IMR-90 (cell line): ENCODE data around the gene ACOT12. TPM values are rescaled to one million over a fixed set of nuclear protein-coding genes. Genes with fewer than 3 reads are reported as not detected.

Experiments
- ATAC-seq: fragments of 200-7000 bp; cut with Tn5 transposase; 2 replicates; pipeline ENCODE4 v1.9.1; 2020; ENCODE audit warnings: low read depth, mild to moderate bottlenecking, moderate library complexity
- BruUV-seq: library from RNA; stranded (reverse); fragments of 400-500 nt; replicated peaks from 2 replicates; lab custom pipeline; 2021; lab: Mats Ljungman, UMichigan
- CTCF ChIA-PET: fragments of 300-600 bp; formaldehyde crosslinking; extraction: SDS; loops from one replicate; lab custom pipeline; 2021; ENCODE audit warnings: antibody characterized with exemption; lab: Yijun Ruan, JAX
- POLR2A ChIA-PET: fragments of 300-600 bp; sonication (Branson Sonifier 250); formaldehyde crosslinking; loops from one replicate; lab custom pipeline; 2022; ENCODE audit warnings: antibody characterized with exemption; ENCODE audit not compliant: unreplicated experiment; lab: Charles Lee
- DNase-seq: peaks from one replicate; pipeline ENCODE4 v3.0.0; 2013
- H2AFZ ChIP-seq: replicated peaks from 2 replicates; pipeline ENCODE3; 2013; ENCODE audit warnings: low read length, mild to moderate bottlenecking; ENCODE audit not compliant: poor library complexity
- H2AK5ac ChIP-seq: 2 replicates; pipeline ENCODE4 v1.6.1; 2013; ENCODE audit warnings: low read depth, low read length, inconsistent platforms
- H2AK9ac ChIP-seq: replicated peaks from 2 replicates; pipeline ENCODE3; 2013; ENCODE audit warnings: mild to moderate bottlenecking, low read depth, low read length, moderate library complexity; ENCODE audit not compliant: poor library complexity
- H2BK120ac ChIP-seq: 2 replicates; pipeline ENCODE4 v1.6.1; 2013; ENCODE audit warnings: low read depth, low read length, inconsistent platforms
- H2BK15ac ChIP-seq: 3 replicates; pipeline ENCODE4 v1.6.1; 2013; ENCODE audit warnings: low read depth, low read length, inconsistent platforms
- H2BK20ac ChIP-seq: 2 replicates; pipeline ENCODE4 v1.6.1; 2013; ENCODE audit warnings: low read depth, mild to moderate bottlenecking, inconsistent platforms, low read length, moderate library complexity
- H2BK5ac ChIP-seq: 2 replicates; pipeline ENCODE4 v1.6.1; 2013; ENCODE audit warnings: mild to moderate bottlenecking, low read depth, low read length, inconsistent platforms; ENCODE audit not compliant: poor library complexity, severe bottlenecking
- H3K14ac ChIP-seq: replicated peaks from 2 replicates; pipeline ENCODE4 v1.6.1; 2013; ENCODE audit warnings: low read depth, low read length, inconsistent platforms
- H3K18ac ChIP-seq: 2 replicates; pipeline ENCODE4 v1.6.1; 2013; ENCODE audit warnings: low read depth, low read length, control low read depth
- H3K23ac ChIP-seq: 2 replicates; pipeline ENCODE4 v1.6.1; 2013; ENCODE audit warnings: low read depth, low read length, inconsistent platforms
- H3K27ac ChIP-seq: 2 replicates; pipeline ENCODE4 v1.5.1; 2013; ENCODE audit warnings: mild to moderate bottlenecking, control low read depth, low read length; ENCODE audit not compliant: insufficient read depth
- H3K27me3 ChIP-seq: 2 replicates; pipeline ENCODE4 v1.6.1; 2013; ENCODE audit warnings: low read length; ENCODE audit not compliant: control insufficient read depth, insufficient read depth
- H3K36me3 ChIP-seq: 2 replicates; pipeline ENCODE4 v1.6.1; 2013; ENCODE audit warnings: low read length, mixed read lengths; ENCODE audit not compliant: control insufficient read depth, insufficient read depth
- H3K4ac ChIP-seq: 2 replicates; pipeline ENCODE4 v1.6.1; 2013; ENCODE audit warnings: low read depth, low read length, inconsistent platforms
- H3K4me1 ChIP-seq: 2 replicates; pipeline ENCODE4 v1.6.1; 2013; ENCODE audit warnings: low read length, mixed read lengths; ENCODE audit not compliant: control insufficient read depth, insufficient read depth
- H3K4me2 ChIP-seq: 2 replicates; pipeline ENCODE4 v1.6.1; 2013; ENCODE audit warnings: low read depth, mild to moderate bottlenecking, control low read depth, low read length, moderate library complexity
- H3K4me3 ChIP-seq: 2 replicates; pipeline ENCODE4 v1.5.1; 2013; ENCODE audit warnings: low read depth, mild to moderate bottlenecking, control low read depth, low read length, moderate library complexity; ENCODE audit not compliant: insufficient read depth
- H3K56ac ChIP-seq: 2 replicates; pipeline ENCODE4 v1.6.1; 2013; ENCODE audit warnings: low read length, inconsistent platforms; ENCODE audit not compliant: insufficient read depth; ENCODE audit errors: extremely low read depth
- H3K79me1 ChIP-seq, 2 experiments: 2 replicates each; pipeline ENCODE4 v1.6.1; 2013; ENCODE audit warnings: low read length in 2 of 2, inconsistent platforms in 1 of 2, low read depth in 1 of 2
- H3K9ac ChIP-seq: 2 replicates; pipeline ENCODE4 v1.6.1; 2013; ENCODE audit warnings: low read depth, low read length, control low read depth
- H3K9me1 ChIP-seq: 2 replicates; pipeline ENCODE4 v1.6.1; 2013; ENCODE audit warnings: low read length, inconsistent platforms; ENCODE audit not compliant: insufficient read depth
- H3K9me3 ChIP-seq: 2 replicates; pipeline ENCODE4 v1.6.1; 2013; ENCODE audit warnings: low read length; ENCODE audit not compliant: control insufficient read depth, insufficient read depth
- H4K20me1 ChIP-seq: 2 replicates; pipeline ENCODE4 v1.6.1; 2013; ENCODE audit warnings: low read length, inconsistent platforms; ENCODE audit not compliant: insufficient read depth
- H4K5ac ChIP-seq: 2 replicates; pipeline ENCODE4 v1.6.1; 2013; ENCODE audit warnings: mild to moderate bottlenecking, low read depth, low read length, control low read depth
- H4K8ac ChIP-seq, 2 experiments: 2 replicates each; pipeline ENCODE4 v1.6.1; 2013; ENCODE audit warnings: low read depth in 2 of 2, low read length in 2 of 2, control low read depth in 1 of 2, inconsistent platforms in 1 of 2
- H4K91ac ChIP-seq: 2 replicates; pipeline ENCODE4 v1.6.1; 2013; ENCODE audit warnings: low read depth, low read length, inconsistent platforms; ENCODE audit not compliant: insufficient read depth
- CHD1 ChIP-seq: IDR thresholded peaks from 2 replicates; pipeline ENCODE4 v1.6.1; 2012; ENCODE audit warnings: low read depth, low read length, improper control_type of control experiment
- CTCF ChIP-seq: conservative IDR thresholded peaks from 2 replicates; pipeline ENCODE4 v1.5.1; 2012; ENCODE audit warnings: mild to moderate bottlenecking, low read depth, low read length, improper control_type of control experiment
- MAZ ChIP-seq: IDR thresholded peaks from 2 replicates; pipeline ENCODE4 v1.6.1; 2012; ENCODE audit warnings: low read depth, mild to moderate bottlenecking, low read length, improper control_type of control experiment, moderate library complexity, borderline replicate concordance
- MXI1 ChIP-seq: IDR thresholded peaks from 2 replicates; pipeline ENCODE4 v1.6.1; 2012; ENCODE audit warnings: low read depth, mild to moderate bottlenecking, low read length, moderate library complexity, borderline replicate concordance
- POLR2A ChIP-seq: IDR thresholded peaks from 2 replicates; pipeline ENCODE4 v1.6.1; 2012; ENCODE audit warnings: mild to moderate bottlenecking, low read depth, low read length
- SMC3 ChIP-seq: fragments of 150-350 bp; IDR thresholded peaks from 2 replicates; pipeline ENCODE4 v1.6.1; 2016; ENCODE audit warnings: low read depth, mild to moderate bottlenecking, antibody characterized with exemption, low read length, moderate library complexity
- WGBS, 2 experiments: methylation state at CpG; one replicate each; pipeline versions ENCODE4 v1.1.5 to v1.1.7; 2013; ENCODE audit warnings: missing lambda C conversion rate in 2 of 2; ENCODE audit not compliant: insufficient read length in 1 of 2; ENCODE audit errors: extremely low coverage in 2 of 2; 5-methylcytosine and 5-hydroxymethylcytosine counted together
- dilution Hi-C: fragments of 300-500 bp; cut with HindIII; formaldehyde crosslinking; loops from one replicate; pipeline ENCODE4 v1.14.3; 2018; ENCODE audit warnings: low sequenced_read_pairs; ENCODE audit not compliant: unreplicated experiment
- in situ Hi-C: fragments of 300-500 bp; cut with MboI; formaldehyde crosslinking; loops from 3 replicates; pipeline ENCODE4 v1.14.3; 2019; ENCODE audit warnings: low sequenced_read_pairs, inconsistent platforms, mixed read lengths
- intact Hi-C: fragments of 100-400 bp; cut with micrococcal nuclease; formaldehyde crosslinking; loops from 2 replicates; pipeline ENCODE4 v1.10.0; 2022
- polyA plus RNA-seq, 3 experiments: library from polyadenylated mRNA; depleted of rRNA; stranded (reverse); fragments of >200 nt; gene quantifications; 2 replicates each; pipeline ENCODE4 v1.2.3, GENCODE V29; 2012; ENCODE audit warnings: low replicate concordance in 1 of 3
- total RNA-seq: library from RNA; depleted of rRNA; stranded (reverse); fragments of >200 nt; gene quantifications from 2 replicates; pipeline ENCODE4 v1.2.3, GENCODE V29; 2012

The ACOT12 gene
- total and polyA plus RNA-seq, 2 of the 4 experiments (the other 2 are of a cell fraction): not detected

DNA sequence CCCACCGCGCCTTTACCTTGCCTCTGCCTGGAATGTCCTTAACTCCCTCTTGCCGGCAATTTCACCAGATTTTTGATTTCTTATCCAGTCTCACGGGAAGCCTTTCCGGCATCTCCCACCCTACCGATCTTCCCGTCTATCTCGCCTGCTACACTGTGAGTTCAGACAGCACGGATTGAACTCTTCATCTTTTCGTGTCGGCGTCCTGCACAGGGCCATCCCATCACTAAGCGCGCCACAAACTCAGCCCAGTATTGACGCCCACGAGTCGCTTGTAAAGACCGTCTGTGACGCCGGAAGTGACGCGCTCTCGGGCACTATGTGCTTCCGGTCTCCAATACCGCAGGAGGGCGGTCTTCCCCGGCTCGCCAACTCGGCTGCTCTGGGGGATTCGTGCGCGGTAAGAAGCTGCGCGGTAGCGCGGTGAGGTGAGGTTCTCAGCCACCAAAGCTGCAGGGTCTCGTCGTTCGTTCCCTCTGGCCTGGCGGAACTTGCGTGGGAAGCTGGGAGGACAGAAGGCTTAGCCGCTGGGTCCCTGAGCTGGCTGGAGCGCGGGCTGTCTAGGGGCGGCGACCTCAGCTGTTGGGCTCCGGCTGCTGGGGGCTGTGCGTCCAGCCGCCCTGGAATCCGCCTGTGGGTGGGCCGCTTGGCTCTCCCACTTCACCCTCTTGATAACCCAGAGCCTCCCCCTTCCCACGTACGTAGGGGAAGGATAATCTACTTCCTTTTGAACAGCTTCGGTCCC is 92.5 kb downstream of the ACOT12 start, which contains the start of gene ZCCHC9:
ZCCHC9 (plus strand) TSS at position 317 of the 745 bp plus-strand sequence. CDS start 3,171 bp downstream, outside the sequence.
- H3K4ac ChIP-seq: peak within 1 kb of the TSS; percentile 98
- H3K79me1 ChIP-seq: peaks cover 14 to 58% of the 10 kb centered on the region in 2 experiments
- peaks cover 2% of the 10 kb centered on the region for H3K36me3 ChIP-seq
- H2AK9ac ChIP-seq: peak within 1 kb of the TSS; percentile 98
- 0% methylated on average over 23 of the region's 54 CpGs; no CpG with 5 or more reads in 1 of the 2 experiments for WGBS, 2 experiments
- peak within 1 kb of the TSS; percentile 95 for H3K9ac ChIP-seq
- ATAC-seq (peak; percentile 87), DNase-seq (peak; percentile 96)
- H3K18ac ChIP-seq: peak within 1 kb of the TSS; percentile 78
- H3K9me1 ChIP-seq: peaks cover 3% of the 10 kb centered on the region; the same call in 1 of the 2 replicates
- H2BK20ac ChIP-seq: peak within 1 kb of the TSS; percentile 78; the same call in 1 of the 2 replicates
- intact Hi-C loops (loop anchor here (1.0 to 10.0 kb wide), 5 partner anchors 119 to 866 kb away; partner anchors contain the start of gene SSBP2), dilution Hi-C loops (no loop called here), in situ Hi-C loops (no loop called here)
- TF ChIP-seq MXI1 (0 out of 2 replicates have a peak, but pooled peaks have one; percentile 51), CTCF (peak; percentile 35), MAZ (peak; percentile 28; the same call in 1 of the 2 replicates), CHD1 (no peak), SMC3 (no peak), POLR2A (peak; percentile 94)
- H2BK5ac ChIP-seq: peak within 1 kb of the TSS; percentile 98
- H3K14ac ChIP-seq: peak within 1 kb of the TSS; percentile 99
- peak within 1 kb of the TSS; percentile 61 for H3K4me3 ChIP-seq
- peak within 1 kb of the TSS; percentile 99 for H2AFZ ChIP-seq
- peak within 1 kb of the TSS; percentile 99 for H3K23ac ChIP-seq
- H4K5ac ChIP-seq: peak within 1 kb of the TSS; percentile 93
- H4K20me1 ChIP-seq: no peaks in the 10 kb centered on the region
- peak within 1 kb of the TSS; percentile 66 to 100 for H4K8ac ChIP-seq
- no TSS peak for BruUV-seq
- H4K91ac ChIP-seq: peak within 1 kb of the TSS; percentile 94
- peaks cover 4% of the 10 kb centered on the region for H3K4me1 ChIP-seq
- peak within 1 kb of the TSS; percentile 94 for H2BK120ac ChIP-seq
- CTCF ChIA-PET: no interaction called here
- H3K4me2 ChIP-seq: peak within 1 kb of the TSS; percentile 77
- peak within 1 kb of the TSS; percentile 82 for H2AK5ac ChIP-seq
- POLR2A ChIA-PET: interaction anchor here (0.7 kb wide), 1 partner anchor 10 kb away, joined by 3 read pairs; no protein-coding TSS in a partner anchor
- H3K27me3 ChIP-seq: no peaks in the 10 kb centered on the region
- H3K9me3 ChIP-seq: no peaks in the 10 kb centered on the region
- H3K27ac ChIP-seq: peak within 1 kb of the TSS; percentile 91
- peak within 1 kb of the TSS; percentile 85; the same call in 2 of the 3 replicates for H2BK15ac ChIP-seq
- peak within 1 kb of the TSS; percentile 96 for H3K56ac ChIP-seq
